OCI-LY1 (cell line): ENCODE data around the gene ETV6.

Source experiments
- H2AFZ ChIP-seq: fragments of 200-600 bp; sonication (generic), shearing (Covaris generic); 2 replicates; pipeline ENCODE4 v1.6.0; 2014; ENCODE audit warnings: antibody characterized with exemption, mild to moderate bottlenecking, low read length
- H3F3A ChIP-seq: fragments of 200-600 bp; sonication (generic), shearing (Covaris generic); 2 replicates; pipeline ENCODE4 v1.6.0; 2014; ENCODE audit warnings: mild to moderate bottlenecking, antibody characterized with exemption, low read length, moderate library complexity; ENCODE audit not compliant: insufficient read depth
- H3K27ac ChIP-seq: fragments of 200-600 bp; sonication (generic); 2 replicates; pipeline ENCODE4 v1.5.1; 2014; ENCODE audit warnings: low read length, mixed run types, mild to moderate bottlenecking, low read depth; ENCODE audit not compliant: poor library complexity, severe bottlenecking
- H3K27me3 ChIP-seq: fragments of 200-600 bp; sonication (generic); 2 replicates; pipeline ENCODE4 v1.6.0; 2014; ENCODE audit warnings: antibody characterized with exemption, mild to moderate bottlenecking, low read length, moderate library complexity; ENCODE audit not compliant: insufficient read depth
- H3K36me3 ChIP-seq: fragments of 200-600 bp; sonication (generic); 2 replicates; pipeline ENCODE4 v1.6.1; 2014; ENCODE audit warnings: mild to moderate bottlenecking, antibody characterized with exemption, low read length, moderate library complexity, mixed read lengths; ENCODE audit not compliant: insufficient read depth
- H3K4me1 ChIP-seq: fragments of 200-600 bp; sonication (generic); 2 replicates; pipeline ENCODE4 v1.5.1; 2014; ENCODE audit warnings: mild to moderate bottlenecking, low read length, moderate library complexity; ENCODE audit not compliant: insufficient read depth, severe bottlenecking
- H3K4me2 ChIP-seq: fragments of 200-600 bp; sonication (generic), shearing (Covaris generic); 2 replicates; pipeline ENCODE4 v1.6.1; 2014; ENCODE audit warnings: low read length
- H3K4me3 ChIP-seq: fragments of 200-600 bp; sonication (generic); 2 replicates; pipeline ENCODE4 v1.5.1; 2014; ENCODE audit warnings: low read length, low read depth, mild to moderate bottlenecking, mixed read lengths; ENCODE audit not compliant: poor library complexity, severe bottlenecking
- H3K79me2 ChIP-seq: fragments of 200-600 bp; shearing (Covaris generic); 2 replicates; pipeline ENCODE4 v1.6.1; 2016; ENCODE audit warnings: mixed run types, low read length, mixed read lengths; ENCODE audit not compliant: insufficient read depth
- H3K9ac ChIP-seq: fragments of 200-600 bp; sonication (generic), shearing (Covaris generic); 2 replicates; pipeline ENCODE4 v1.6.1; 2014; ENCODE audit warnings: mild to moderate bottlenecking, low read length, mixed read lengths
- H3K9me2 ChIP-seq: fragments of 200-600 bp; sonication (generic), shearing (Covaris generic); 2 replicates; pipeline ENCODE4 v1.6.1; 2014; ENCODE audit warnings: low read depth, mild to moderate bottlenecking, low read length, mixed read lengths
- H3K9me3 ChIP-seq: fragments of 200-600 bp; shearing (Covaris generic); 2 replicates; pipeline ENCODE4 v1.6.1; 2014; ENCODE audit warnings: low read length, mixed read lengths
- H4K20me1 ChIP-seq: fragments of 200-600 bp; sonication (generic), shearing (Covaris generic); 2 replicates; pipeline ENCODE4 v1.6.0; 2016; ENCODE audit warnings: mild to moderate bottlenecking, low read length; ENCODE audit not compliant: insufficient read depth
- EZH2 ChIP-seq: fragments of 200-600 bp; sonication (generic), shearing (Covaris generic); IDR thresholded peaks from 2 replicates; pipeline ENCODE4 v1.8.0; 2017; ENCODE audit warnings: borderline replicate concordance, mixed run types, mild to moderate bottlenecking, antibody characterized with exemption, low read length, moderate library complexity, mixed read lengths
- TF ChIP-seq, protein P1 (sequence below): fragments of 200-600 bp; sonication (generic), shearing (Covaris generic); IDR thresholded peaks from 2 replicates; pipeline ENCODE4 v1.5.1; 2017; ENCODE audit warnings: mild to moderate bottlenecking, antibody characterized with exemption, low read length, moderate library complexity, mixed read lengths

ETV6 gene

DNA sequence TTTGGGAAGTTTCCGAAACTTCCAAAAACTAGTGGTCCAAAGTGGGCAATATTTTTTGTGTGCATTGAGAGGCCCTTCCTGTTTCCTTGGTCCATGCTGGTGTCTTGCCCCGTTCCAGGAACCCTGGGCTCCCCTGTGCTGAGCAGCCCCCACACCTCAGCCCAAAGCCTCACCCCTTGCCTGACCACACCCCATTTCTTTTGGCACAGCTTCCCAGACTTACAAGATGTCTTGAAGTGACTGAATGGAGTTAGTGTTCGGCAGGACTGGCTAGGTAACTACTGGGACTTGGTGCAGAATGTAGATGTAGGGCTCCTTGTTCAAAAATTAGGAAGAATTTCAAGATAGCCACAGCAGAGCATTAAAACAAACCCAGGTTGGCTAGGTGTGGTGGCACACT is 68.6 kb downstream of the ETV6 start:
- Histone ChIP-seq H3K4me1 (peaks cover 17% of the 10 kb centered on the region), H3K4me3 (no peak overlapping the region), H2AFZ (no peak overlapping the region), H3K9me3 (no peaks in the 10 kb centered on the region), H3F3A (no peaks in the 10 kb centered on the region), H3K9ac (no peak overlapping the region), H3K4me2 (no peak overlapping the region), H3K79me2 (no peaks in the 10 kb centered on the region), H3K36me3 (no peaks in the 10 kb centered on the region), H3K27ac (no peak overlapping the region), H3K9me2 (no peaks in the 10 kb centered on the region), H4K20me1 (no peaks in the 10 kb centered on the region), H3K27me3 (no peaks in the 10 kb centered on the region)
- no peak for TF ChIP-seq EZH2

DNA sequence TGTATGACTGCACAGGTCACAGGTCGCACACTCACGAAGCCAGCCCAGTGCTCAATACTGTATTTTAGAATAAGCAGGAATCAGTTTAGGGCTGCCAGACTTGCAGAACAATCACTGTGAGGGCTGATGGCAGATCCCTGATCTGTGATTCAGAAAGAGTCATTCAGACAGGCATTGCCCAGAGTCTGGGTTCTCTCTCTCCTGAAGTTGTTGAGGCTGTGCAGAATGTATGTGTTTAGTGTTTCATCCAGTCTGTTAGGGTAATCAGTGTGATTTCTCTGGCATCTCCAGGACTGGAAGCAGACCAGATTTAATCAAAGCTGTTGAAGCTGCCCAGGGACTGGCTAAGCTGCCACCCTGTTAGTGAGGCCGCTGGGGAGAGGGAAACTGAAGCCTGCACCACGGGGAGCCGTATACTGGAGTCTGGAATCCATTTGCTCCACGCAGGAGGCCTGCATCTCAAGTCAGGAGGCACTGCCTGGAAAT is 69.3 kb downstream of the ETV6 start:
- H3K27me3 ChIP-seq: no peaks in the 10 kb centered on the region
- H3K9me2 ChIP-seq: no peaks in the 10 kb centered on the region
- no peaks in the 10 kb centered on the region for H4K20me1 ChIP-seq
- H3K36me3 ChIP-seq: no peaks in the 10 kb centered on the region
- H3K9ac ChIP-seq: no peak overlapping the region
- H3K9me3 ChIP-seq: no peaks in the 10 kb centered on the region
- TF ChIP-seq, protein P1, sequence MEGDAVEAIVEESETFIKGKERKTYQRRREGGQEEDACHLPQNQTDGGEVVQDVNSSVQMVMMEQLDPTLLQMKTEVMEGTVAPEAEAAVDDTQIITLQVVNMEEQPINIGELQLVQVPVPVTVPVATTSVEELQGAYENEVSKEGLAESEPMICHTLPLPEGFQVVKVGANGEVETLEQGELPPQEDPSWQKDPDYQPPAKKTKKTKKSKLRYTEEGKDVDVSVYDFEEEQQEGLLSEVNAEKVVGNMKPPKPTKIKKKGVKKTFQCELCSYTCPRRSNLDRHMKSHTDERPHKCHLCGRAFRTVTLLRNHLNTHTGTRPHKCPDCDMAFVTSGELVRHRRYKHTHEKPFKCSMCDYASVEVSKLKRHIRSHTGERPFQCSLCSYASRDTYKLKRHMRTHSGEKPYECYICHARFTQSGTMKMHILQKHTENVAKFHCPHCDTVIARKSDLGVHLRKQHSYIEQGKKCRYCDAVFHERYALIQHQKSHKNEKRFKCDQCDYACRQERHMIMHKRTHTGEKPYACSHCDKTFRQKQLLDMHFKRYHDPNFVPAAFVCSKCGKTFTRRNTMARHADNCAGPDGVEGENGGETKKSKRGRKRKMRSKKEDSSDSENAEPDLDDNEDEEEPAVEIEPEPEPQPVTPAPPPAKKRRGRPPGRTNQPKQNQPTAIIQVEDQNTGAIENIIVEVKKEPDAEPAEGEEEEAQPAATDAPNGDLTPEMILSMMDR: no peak
- TF ChIP-seq EZH2: no peak
- H3K4me3 ChIP-seq: no peak overlapping the region
- no peaks in the 10 kb centered on the region for H3K79me2 ChIP-seq
- H3F3A ChIP-seq: no peaks in the 10 kb centered on the region
- H3K4me2 ChIP-seq: no peak overlapping the region
- H2AFZ ChIP-seq: no peak overlapping the region
- no peak overlapping the region for H3K27ac ChIP-seq
- peaks cover 22% of the 10 kb centered on the region for H3K4me1 ChIP-seq

DNA sequence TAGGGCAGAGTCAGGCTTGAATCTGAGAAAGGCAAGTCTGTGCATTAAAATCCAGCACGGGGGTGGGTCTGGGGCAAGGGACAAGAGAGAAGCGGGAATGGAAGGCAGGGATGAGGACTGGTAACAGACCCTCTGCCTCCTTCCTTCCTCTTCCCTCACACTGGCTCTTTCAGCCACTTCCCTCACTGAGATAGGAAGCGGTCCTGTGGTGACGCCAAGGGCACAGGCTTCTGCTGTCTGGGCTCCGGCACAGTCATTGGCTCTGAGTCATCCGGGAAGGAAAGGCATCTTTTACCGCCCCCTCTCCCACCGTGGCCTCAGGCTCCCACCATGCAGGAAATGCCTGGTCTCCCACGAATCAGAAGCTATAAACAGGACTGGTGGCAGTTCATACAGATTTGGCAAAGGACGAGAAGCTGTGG is 70.2 kb downstream of the ETV6 start:
- Histone ChIP-seq H3K27ac (no peak overlapping the region), H3K79me2 (no peaks in the 10 kb centered on the region), H3K4me1 (peaks cover 27% of the 10 kb centered on the region), H3K4me2 (no peak overlapping the region), H3K9ac (no peak overlapping the region), H3K36me3 (no peaks in the 10 kb centered on the region), H3K4me3 (no peak overlapping the region), H4K20me1 (no peaks in the 10 kb centered on the region), H3K9me2 (no peaks in the 10 kb centered on the region), H3K9me3 (no peaks in the 10 kb centered on the region), H3F3A (no peaks in the 10 kb centered on the region), H2AFZ (no peak overlapping the region), H3K27me3 (no peaks in the 10 kb centered on the region)
- TF ChIP-seq EZH2: no peak
- TF ChIP-seq, protein P1: no peak

DNA sequence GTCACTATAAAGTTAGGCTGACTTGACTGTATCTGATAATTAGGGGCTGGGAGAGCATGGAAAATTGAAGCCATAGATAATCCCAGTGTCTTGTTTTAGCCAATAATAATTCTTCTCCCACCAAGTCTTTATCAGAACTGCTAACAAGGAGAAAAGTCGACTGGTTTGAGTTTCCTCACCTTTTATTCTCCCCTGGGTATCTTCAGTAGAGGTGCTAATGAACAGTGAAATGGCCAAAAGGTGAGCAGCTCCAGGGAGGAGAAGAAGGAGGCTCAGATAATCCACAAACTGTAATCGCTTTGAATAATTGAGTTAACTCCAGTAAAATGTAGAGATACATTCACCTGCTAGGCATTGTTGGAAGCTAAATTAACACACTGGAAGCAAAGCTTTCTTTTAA is 72.6 kb downstream of the ETV6 start:
- peaks cover 51% of the 10 kb centered on the region for H3K4me1 ChIP-seq
- peak overlapping the region; percentile 34 for H3K27ac ChIP-seq
- no peak overlapping the region for H3K9ac ChIP-seq
- no peaks in the 10 kb centered on the region for H3K79me2 ChIP-seq
- H3K9me2 ChIP-seq: no peaks in the 10 kb centered on the region
- H3K4me2 ChIP-seq: no peak overlapping the region
- H3F3A ChIP-seq: no peaks in the 10 kb centered on the region
- H2AFZ ChIP-seq: no peak overlapping the region
- no peak overlapping the region for H3K4me3 ChIP-seq
- TF ChIP-seq EZH2: no peak
- TF ChIP-seq, protein P1: no peak
- H3K9me3 ChIP-seq: 0 out of 2 replicates have a peak, but pooled peaks cover 2% of the 10 kb centered on the region
- no peaks in the 10 kb centered on the region for H3K27me3 ChIP-seq
- H3K36me3 ChIP-seq: no peaks in the 10 kb centered on the region; the same call in 1 of the 2 replicates
- H4K20me1 ChIP-seq: no peaks in the 10 kb centered on the region
